ENCODE results near the gene ITPR1.

GRCh38 chr3:4645468-4645867, 152.3 kb downstream of the ITPR1 start:
- no peak for TF ChIP-seq CTCF (IDR thresholded peaks at IDR 0.05; ENCODE audit: low read length)
- TF ChIP-seq EZH2 (IDR thresholded peaks at IDR 0.05; ENCODE audit: borderline replicate concordance, low read length): no peak
